ENCODE measurements around the gene FOXC2.
A peak's percentile ranks its signal among the peaks of the same experiment; 100 is the strongest.

Gene FOXC2

DNA sequence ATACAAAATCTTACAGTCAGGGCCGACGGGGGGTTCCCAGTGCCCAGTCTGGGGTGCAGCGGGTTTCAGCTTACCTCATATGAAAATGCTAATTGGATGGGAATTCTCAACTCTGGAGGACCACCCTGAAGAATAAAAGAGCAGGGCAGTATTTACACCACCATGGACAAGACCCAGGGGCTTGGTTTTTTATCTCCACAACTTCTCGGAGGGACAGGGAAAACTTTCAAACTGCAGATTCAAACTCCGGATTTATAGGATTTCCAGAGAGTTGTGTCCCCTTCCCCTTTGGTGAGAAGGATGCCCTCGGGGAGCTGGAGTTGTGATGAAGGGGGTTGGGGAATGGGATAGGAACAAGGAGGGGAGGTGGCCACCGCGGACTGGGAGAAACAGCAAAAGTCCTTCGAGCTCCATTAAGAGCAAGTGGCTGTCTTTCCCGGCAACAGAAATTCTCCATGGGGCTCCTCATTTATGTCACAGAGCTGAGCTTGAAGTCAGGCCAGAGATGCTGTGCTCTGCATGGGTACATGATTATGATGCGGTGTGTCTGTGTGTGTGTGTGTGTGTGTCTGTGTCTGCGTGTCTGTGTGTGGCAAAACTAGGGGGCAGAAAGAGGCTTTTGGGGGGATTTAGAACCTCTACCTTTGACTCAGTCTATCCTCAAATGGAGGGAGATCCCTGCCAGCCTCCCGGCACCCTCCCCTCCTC, 27.4 kb downstream of the FOXC2 start:
- DNase-seq: no peak

DNA sequence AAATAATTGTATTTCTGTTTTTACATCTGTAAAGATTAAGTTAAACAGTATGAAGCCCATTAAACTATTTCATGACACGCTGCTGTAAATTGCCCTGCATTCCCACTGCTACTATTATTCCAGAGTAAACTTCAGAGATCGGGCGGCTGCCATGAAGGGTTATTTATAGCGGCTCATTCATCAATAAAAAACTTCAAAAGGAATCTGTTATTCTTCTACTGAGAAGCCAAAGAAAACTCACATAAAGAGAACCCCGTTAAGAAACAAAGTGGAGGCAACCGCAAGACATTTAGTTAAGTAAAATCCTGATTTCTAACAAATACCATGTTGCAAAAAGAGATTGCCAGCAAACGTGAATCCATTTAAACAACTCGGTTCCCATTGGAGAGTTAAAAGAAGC, 28.1 kb downstream of the FOXC2 start:
- peak; percentile 65 for DNase-seq

GRCh38 chr16:86595983-86596605, 29.5 kb downstream of the FOXC2 start:
- DNase-seq: peak; percentile 51

- DNase-seq: no peak
Observed at GRCh38 chr16:86597126-86597879, 30.7 kb downstream of the FOXC2 start.

DNA sequence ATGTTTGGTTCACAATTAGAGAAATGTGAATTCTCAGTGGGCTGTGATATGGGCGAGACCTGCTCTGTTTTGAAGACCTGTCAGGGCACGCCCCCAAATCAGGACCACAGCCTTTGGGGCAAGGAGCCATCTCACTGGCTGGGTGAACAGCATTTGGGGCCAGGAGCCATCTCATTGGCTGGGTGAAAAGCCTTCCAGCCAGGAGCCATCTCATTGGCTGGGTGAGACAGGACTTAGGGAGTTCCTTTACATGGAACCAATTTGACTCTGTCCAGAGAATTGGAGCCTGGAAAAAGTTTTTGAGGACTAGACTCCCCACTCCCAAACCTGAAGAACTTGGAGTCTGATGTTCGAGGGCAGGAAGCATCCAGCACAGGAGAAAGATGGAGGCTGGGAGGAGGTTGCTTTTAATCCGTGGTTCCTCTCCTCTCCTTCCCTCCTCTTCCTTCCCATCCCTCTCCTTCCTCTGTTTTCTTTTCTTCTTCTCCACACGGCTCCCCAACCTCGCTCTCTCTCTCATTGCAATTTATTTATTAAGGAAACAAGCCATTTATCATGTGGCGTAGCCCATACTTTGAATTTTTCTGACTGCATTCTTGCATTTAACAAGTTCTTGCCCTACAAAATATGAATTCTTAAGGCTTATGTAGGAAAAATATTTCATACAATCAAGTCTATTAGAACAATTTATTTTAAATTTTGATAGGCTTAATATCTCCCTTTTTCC, 31.4 kb downstream of the FOXC2 start:
- DNase-seq: peak; percentile 50

DNA sequence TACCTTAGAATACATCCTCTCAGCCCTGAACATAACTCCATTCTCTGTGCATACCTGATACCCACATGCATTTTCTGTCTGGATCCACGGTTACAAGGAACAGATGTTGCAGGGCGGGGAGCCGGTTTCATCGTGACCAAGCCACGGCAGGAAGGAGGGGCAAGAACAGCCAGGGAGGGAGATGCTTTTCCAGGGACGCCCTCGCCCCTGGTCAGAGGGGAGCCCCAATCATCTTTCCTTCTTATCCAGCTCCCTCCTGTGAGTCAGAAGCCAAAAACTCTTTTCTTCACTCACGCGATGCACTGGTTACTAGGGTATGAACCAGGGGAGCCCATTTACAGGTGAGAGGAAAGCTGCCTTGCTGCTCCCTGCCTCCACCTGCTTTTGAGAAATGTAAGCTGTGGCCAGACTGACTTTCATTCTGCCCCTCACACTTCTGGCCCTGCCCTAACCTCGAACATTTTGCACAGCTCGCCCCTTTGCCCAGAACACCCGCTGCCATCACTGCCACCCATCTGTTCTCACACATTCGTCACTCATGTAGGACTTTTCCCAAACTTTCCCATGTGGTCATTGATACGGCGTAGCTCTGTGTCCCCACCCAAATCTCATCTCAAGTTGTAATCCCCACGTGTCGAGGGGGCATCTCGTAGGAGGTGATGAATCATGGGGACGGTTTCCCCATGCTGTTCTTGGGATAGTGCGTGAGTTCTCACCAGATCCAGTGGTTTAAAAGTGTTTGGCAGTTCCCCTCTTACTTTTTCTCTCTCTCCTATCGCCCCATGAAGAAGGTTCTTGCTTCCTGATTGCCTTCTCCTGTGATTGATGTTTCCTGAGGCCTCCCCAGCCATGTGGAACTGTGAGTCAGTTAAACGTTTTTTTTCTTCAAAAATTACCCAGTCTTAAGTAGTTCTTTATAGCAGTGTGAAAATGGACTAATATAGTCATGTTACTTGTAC, 32.3 kb downstream of the FOXC2 start:
- DNase-seq: peak; percentile 61

- DNase-seq: no peak
Observed at GRCh38 chr16:86601356-86601755, 34.7 kb downstream of the FOXC2 start.

GRCh38 chr16:86602521-86602920, 35.9 kb downstream of the FOXC2 start:
- DNase-seq: no peak

GRCh38 chr16:86604436-86605193, 38.0 kb downstream of the FOXC2 start:
- DNase-seq: no peak

GRCh38 chr16:86605950-86606349, 39.3 kb downstream of the FOXC2 start:
- DNase-seq: no peak

DNA sequence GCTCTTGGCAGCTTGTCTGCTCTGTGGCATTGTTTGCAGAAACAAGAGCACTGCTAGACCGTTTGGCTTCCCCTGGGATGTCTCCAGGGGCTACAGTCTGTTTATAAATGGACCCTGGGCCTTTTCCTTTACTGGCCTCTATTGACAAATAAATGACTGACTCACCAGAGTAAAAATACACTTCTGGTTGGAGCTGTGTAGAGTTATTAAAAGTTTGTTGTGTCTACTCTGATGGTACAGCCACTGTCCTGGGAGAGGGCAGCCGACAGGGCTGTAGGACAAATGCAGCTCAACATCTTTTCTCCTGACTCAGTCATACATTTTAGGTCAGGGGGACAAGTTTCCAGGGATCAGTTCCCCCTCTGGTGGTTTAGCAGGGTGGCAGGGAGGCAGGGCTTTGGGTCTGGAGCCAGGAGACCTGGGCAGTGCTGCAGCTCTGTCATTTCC, 41.7 kb downstream of the FOXC2 start:
- no peak for DNase-seq

DNA sequence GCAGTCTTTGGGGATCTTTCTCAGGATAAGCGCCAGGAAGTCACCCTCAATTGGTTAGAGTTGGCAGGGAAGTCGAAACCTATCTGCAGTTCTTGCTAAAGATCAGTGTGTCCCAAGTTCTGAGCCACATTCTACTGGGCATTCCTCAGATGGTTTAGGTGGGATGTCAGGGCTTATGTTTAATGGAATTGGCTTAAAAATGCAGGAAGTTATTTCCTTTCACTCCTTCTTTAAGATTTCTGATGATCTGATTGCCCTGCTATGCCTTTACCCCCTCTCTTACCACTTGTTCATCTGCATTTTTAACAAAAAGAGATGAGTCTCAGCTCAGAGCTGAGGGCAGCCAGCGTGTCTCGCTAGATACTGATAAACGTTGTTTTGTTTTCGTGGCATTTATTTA, 42.5 kb downstream of the FOXC2 start:
- peak; percentile 97 for DNase-seq

DNA sequence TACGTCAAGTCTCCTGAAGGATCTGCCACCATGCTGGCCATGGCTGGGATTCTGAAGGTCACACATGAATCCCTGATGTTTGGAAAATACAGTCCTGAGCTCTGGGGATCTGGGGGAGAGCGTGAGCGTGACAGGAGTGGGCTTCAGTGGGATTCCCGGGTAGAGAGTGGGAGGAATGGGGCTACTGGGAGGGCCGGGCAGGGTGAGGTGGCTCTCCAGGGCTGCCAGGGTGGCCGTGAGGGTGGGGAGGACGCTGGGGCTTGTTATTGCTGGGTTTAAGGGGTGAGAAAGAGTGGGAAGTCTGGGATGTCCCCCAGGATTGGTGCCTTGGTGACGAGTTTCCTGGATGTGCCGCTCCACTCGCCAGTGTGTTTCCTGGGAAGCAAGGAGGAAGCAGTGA, 43.0 kb downstream of the FOXC2 start:
- DNase-seq: no peak

DNA sequence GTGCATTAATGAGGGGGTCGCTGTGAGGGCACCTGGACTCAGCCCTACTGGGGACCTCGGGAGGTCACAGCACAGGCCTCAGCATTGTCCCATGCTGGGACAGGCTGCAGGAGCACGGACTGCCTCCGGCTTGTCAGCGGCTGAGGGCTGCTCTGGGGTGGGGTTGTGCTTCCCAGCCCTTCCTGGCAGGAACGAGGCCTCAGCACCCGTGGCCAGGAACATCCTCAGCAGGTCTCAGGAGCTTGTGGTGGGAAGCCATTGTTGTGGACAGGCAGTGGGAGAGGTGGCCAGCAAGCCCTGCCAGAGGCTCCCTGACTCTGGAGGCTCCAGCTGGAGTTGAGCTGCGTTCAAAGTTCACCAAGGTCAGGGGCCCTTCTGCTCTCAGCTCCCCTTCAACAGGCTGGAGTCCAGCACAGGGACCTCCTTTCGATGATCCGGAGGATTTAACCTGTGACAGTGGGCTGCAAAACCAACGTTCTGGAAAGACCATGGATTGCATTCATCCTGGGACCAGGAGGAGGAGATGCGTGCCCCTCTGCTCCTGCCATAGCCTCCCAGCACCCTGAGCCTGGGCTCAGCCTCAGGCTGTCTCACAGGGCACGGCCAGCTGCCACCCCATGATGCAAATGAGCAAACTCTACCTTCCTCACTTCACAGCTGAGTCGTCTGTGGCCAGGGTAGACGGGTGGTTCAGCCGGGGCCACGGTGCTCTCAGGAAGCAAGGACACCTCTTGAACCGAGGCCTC, 44.3 kb downstream of the FOXC2 start:
- no peak for DNase-seq

GRCh38 chr16:86611525-86611855, 44.9 kb downstream of the FOXC2 start:
- peak; percentile 37 for DNase-seq

DNA sequence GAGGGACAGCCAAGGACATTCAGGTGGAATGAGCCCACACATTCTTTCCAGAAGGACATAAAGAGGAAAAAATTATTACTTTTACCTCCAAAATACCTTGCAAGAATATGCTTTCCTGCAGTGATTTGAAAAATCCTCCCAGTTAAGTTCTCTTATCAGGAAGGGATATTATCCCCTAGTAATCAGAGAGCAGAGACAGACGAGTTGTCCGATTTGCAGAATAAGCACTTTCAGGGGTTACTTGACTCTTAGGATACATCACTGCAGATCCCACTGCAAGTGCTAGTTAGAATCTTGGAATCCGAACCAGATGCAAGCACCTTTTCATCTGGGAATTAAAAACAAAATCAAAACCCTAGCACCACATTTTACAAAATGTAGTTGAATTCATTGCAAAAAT, 45.3 kb downstream of the FOXC2 start:
- no peak for DNase-seq

GRCh38 chr16:86614699-86615098, 48.1 kb downstream of the FOXC2 start:
- no peak for DNase-seq

DNA sequence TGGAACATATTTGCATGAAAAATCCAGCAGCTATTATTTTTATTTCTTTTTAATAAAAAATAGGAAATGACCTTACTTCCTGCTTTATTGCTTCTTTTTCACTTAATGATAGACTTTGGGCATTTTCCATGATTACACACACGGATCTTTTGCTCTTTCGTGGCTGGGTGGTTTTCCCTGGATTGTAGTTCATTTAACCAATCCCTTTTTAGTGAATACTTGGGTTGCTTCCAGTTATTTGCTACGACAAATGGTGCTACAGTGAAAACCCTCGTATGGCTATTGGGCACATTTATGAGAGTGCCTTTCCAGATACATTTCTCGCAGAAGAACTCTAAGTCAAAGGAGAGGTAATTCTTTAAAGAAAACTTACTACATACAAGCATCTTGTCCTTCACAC, 50.3 kb downstream of the FOXC2 start:
- no peak for DNase-seq

- DNase-seq: no peak
Observed at GRCh38 chr16:86618431-86619238, 52.0 kb downstream of the FOXC2 start.
